Measurements from ENCODE around the gene PTPRN2. TPM values are rescaled to one million over a fixed set of nuclear protein-coding genes. Genes with fewer than 3 reads are reported as not detected.

Gene PTPRN2
- total RNA-seq, 2 donors from 2014 or later, result 26.1 to 55.5 TPM

DNA sequence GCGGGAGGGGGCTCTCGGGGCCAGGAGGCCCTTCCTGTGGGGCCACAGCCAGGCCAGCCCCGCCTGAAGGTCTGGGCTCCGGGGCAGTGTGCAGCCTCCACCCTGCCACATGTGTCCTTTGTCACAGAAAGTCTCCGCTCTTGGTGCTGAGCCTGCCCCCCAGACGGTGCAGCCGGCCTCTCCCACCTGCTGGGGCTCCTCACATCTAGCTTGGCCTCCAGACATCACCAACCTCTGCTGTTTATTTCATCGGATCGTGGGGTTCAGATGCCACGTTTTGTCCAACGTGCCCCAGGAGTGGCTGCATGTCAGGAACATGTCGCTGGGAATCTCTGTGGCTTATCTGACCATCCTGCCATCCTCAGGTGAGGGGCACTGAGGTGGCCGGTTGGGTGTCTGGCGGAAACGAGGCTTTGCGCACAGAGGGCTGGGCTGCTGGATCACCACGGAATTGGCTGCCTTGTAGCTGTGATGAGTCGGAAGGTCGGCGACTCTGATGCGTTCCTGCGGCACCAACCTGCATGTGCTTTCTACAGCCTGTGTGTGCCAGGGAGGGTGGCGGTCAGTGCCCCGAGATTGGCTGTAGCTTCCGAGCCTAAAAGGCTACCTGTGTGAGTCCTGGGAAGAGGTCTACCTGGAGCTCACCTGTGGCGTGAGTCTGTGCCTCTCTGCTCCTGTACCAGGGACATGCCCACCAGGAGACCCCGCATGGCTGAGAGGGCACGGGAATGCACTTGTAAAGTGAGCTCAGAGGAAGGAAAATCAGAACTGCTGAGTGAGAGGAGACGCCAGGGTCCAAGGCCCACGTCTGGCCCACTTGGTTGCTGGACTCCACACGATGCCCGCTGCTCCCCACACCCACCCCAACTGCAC lies 934.4 kb downstream of the PTPRN2 start:
- Histone ChIP-seq H3K4me1 (replicated peaks) (no peaks in the 10 kb centered on the region), H3K9me3 (no peaks in the 10 kb centered on the region), H3K4me3 (no peak overlapping the region), H3K27ac (no peak overlapping the region), H3K27me3 (replicated peaks; ENCODE audit: insufficient read depth) (no peaks in the 10 kb centered on the region), H3K36me3 (no peaks in the 10 kb centered on the region)
- intact Hi-C loops (cut with DNase I), result no loop called here
- TF ChIP-seq POLR2A (IDR thresholded peaks at IDR 0.05), result no peak
- TF ChIP-seq POLR2AphosphoS5 (IDR thresholded peaks at IDR 0.05), result no peak
- TF ChIP-seq, protein P1, sequence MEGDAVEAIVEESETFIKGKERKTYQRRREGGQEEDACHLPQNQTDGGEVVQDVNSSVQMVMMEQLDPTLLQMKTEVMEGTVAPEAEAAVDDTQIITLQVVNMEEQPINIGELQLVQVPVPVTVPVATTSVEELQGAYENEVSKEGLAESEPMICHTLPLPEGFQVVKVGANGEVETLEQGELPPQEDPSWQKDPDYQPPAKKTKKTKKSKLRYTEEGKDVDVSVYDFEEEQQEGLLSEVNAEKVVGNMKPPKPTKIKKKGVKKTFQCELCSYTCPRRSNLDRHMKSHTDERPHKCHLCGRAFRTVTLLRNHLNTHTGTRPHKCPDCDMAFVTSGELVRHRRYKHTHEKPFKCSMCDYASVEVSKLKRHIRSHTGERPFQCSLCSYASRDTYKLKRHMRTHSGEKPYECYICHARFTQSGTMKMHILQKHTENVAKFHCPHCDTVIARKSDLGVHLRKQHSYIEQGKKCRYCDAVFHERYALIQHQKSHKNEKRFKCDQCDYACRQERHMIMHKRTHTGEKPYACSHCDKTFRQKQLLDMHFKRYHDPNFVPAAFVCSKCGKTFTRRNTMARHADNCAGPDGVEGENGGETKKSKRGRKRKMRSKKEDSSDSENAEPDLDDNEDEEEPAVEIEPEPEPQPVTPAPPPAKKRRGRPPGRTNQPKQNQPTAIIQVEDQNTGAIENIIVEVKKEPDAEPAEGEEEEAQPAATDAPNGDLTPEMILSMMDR (IDR thresholded peaks at IDR 0.05), result no peak
- WGBS, result 81% methylated on average over 32 of the region's 32 CpGs
- DNase-seq (ENCODE audit: low spot score), result no peak

DNA sequence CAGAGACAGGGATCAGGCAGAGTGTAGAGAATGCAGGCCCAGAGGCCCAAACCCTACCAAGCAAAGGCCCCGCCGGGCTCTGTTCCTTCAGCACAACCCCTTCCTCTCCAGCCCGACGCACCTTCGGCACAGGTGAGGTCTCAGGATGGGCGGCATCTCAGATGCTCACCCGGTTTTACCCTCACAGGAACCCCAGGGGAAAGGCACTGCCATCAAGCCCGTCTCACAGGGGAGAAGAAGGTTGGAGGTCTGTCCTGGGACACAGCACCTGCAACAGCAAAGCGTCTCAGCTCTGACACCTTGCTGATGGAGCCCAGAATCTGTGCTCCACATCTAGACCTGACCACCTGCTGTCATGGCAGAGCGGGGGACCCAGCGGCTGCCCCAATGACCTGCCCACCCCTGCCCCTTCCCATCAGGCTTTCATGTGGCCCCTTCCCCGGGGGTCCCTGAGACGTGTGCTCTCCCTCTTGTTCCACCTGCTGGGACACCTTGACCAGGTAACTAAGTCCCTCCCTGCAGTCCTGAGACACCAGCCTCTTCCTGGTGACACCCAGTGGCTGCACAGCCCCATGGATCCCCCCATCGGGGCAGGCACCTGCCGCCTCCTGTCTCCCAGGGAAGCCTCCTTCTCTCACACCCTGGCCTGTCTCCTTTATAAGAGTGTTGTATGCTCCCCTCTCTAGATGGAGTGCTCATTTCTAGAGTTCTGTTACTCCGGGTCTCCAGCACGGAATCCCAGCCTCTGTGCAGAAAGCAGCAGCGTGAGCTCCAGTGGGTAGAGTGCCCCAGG lies 935.3 kb downstream of the PTPRN2 start:
- Histone ChIP-seq H3K9me3 (no peaks in the 10 kb centered on the region), H3K36me3 (no peaks in the 10 kb centered on the region), H3K27me3 (replicated peaks; ENCODE audit: insufficient read depth) (no peaks in the 10 kb centered on the region), H3K27ac (no peak overlapping the region), H3K4me3 (no peak overlapping the region), H3K4me1 (replicated peaks) (no peaks in the 10 kb centered on the region)
- no peak for DNase-seq (ENCODE audit: low spot score)
- intact Hi-C loops (cut with DNase I), result no loop called here
- TF ChIP-seq POLR2A (IDR thresholded peaks at IDR 0.05) (no peak), POLR2AphosphoS5 (IDR thresholded peaks at IDR 0.05) (no peak)
- TF ChIP-seq, protein P1 (IDR thresholded peaks at IDR 0.05), result no peak
- 79% methylated on average over 18 of the region's 18 CpGs for WGBS

DNA sequence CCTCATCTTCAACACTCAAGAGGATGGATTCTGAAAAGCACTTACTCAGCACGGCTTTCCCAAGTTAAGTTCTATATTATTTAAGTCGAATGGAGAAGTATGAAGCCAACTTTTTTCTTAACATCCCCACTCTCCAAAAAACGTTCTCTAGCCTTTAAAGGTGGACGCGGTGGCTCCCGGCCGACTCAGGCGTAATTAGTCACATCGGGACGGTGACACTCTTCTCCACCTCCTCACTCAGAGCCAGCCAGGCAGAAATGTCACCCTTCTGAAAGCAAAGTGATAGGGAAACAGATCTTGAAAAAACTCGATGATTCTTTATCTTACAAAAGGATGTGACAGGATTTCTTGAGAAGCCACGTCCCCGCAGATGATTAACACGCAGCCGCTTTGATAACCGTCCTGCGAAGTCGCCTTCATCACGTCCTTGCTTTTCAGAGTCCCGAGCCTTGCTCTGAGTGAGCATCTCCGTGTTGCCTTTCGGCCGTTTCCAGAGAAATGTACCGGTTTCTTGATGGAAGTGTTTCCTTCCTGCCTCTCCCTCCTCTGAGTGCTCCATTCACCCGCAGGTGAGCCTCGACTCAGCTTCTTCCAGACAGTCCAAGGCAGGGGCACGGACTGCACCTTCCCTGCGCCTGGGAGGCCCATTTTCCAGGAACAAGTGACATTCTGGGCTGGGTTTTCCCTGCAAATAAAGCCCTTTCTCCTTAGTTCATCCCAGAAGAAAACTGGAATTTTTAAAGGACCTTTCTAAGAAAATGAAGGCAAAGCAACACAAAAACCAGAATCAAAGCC lies 936.1 kb downstream of the PTPRN2 start:
- intact Hi-C loops (cut with DNase I), result no loop called here

DNA sequence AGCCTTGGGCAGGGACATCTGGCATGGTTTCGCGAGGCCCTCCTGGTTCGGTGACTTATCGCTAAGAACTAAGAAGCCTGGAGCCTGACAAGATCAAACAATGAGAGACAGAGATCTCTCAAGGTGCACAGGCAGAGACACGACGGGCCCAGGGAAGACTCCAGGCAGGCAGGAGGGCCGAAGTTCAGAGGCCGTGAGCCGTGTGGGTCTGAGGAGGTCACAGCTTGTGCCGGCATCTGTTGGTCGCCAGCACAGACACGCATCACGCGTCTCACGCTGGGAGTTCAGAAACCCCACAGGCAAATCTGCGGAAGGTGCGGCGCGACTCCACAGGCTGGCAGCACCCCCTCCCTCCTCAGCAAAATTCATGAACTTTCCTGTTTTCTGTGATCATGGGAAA lies 936.8 kb downstream of the PTPRN2 start:
- Histone ChIP-seq H3K27ac (no peak overlapping the region), H3K9me3 (no peaks in the 10 kb centered on the region), H3K4me1 (replicated peaks) (no peaks in the 10 kb centered on the region), H3K4me3 (no peak overlapping the region), H3K27me3 (replicated peaks; ENCODE audit: insufficient read depth) (no peaks in the 10 kb centered on the region), H3K36me3 (no peaks in the 10 kb centered on the region)
- intact Hi-C loops (cut with DNase I), result no loop called here
- TF ChIP-seq POLR2A (IDR thresholded peaks at IDR 0.05), result no peak
- TF ChIP-seq POLR2AphosphoS5 (IDR thresholded peaks at IDR 0.05), result no peak
- TF ChIP-seq, protein P1 (IDR thresholded peaks at IDR 0.05), result no peak
- WGBS, result 82% methylated on average over 19 of the region's 19 CpGs
- no peak for DNase-seq (ENCODE audit: low spot score)

More for the DNA sequence above, 936.1 kb downstream of the PTPRN2 start:
- no peaks in the 10 kb centered on the region for H3K27me3 ChIP-seq (replicated peaks; ENCODE audit: insufficient read depth)
- no peak overlapping the region for H3K4me3 ChIP-seq
- TF ChIP-seq POLR2AphosphoS5 (IDR thresholded peaks at IDR 0.05) (no peak), POLR2A (IDR thresholded peaks at IDR 0.05) (no peak)
- TF ChIP-seq, protein P1 (IDR thresholded peaks at IDR 0.05), result no peak
- H3K9me3 ChIP-seq, result no peaks in the 10 kb centered on the region
- no peaks in the 10 kb centered on the region for H3K36me3 ChIP-seq
- no peaks in the 10 kb centered on the region for H3K4me1 ChIP-seq (replicated peaks)
- DNase-seq (ENCODE audit: low spot score), result no peak
- H3K27ac ChIP-seq, result no peak overlapping the region
- 79% methylated on average over 28 of the region's 28 CpGs for WGBS
